Glutamatergic neuron (in vitro differentiated cells): Measurements from ENCODE around the gene ZNF423. TPM values are rescaled to one million over a fixed set of nuclear protein-coding genes. Genes with fewer than 3 reads are reported as not detected.

Experiments
- DNase-seq: peaks from one replicate; pipeline ENCODE4 v3.0.0; 2022
- H3K27ac Mint-ChIP-seq: one replicate; pipeline ENCODE4 v1.8.0; 2020; ENCODE audit warnings: mild to moderate bottlenecking, mixed read lengths, inconsistent platforms; ENCODE audit not compliant: unreplicated experiment
- H3K27me3 Mint-ChIP-seq: one replicate; pipeline ENCODE4 v1.8.0; 2020; ENCODE audit warnings: mild to moderate bottlenecking, moderate library complexity, mixed read lengths, inconsistent platforms; ENCODE audit not compliant: unreplicated experiment
- H3K36me3 Mint-ChIP-seq: one replicate; pipeline ENCODE4 v1.8.0; 2020; ENCODE audit warnings: mild to moderate bottlenecking, mixed read lengths, inconsistent platforms; ENCODE audit not compliant: unreplicated experiment
- H3K4me1 Mint-ChIP-seq: one replicate; pipeline ENCODE4 v1.8.0; 2020; ENCODE audit warnings: mild to moderate bottlenecking, low read depth, mixed read lengths, inconsistent platforms; ENCODE audit not compliant: unreplicated experiment
- H3K4me3 Mint-ChIP-seq: one replicate; pipeline ENCODE4 v1.8.0; 2020; ENCODE audit warnings: mild to moderate bottlenecking, mixed read lengths, inconsistent platforms; ENCODE audit not compliant: unreplicated experiment
- H3K9me3 Mint-ChIP-seq: one replicate; pipeline ENCODE4 v1.8.0; 2020; ENCODE audit warnings: mild to moderate bottlenecking, moderate library complexity, mixed read lengths, inconsistent platforms; ENCODE audit not compliant: unreplicated experiment
- CTCF ChIP-seq: fragments of 200-600 bp; sonication (generic); IDR thresholded peaks from one replicate; pipeline ENCODE4 v1.5.0; 2021; ENCODE audit not compliant: partially characterized antibody, unreplicated experiment
- total RNA-seq: library from RNA; stranded (reverse); fragmentation: NEBNext Ultra II Directional; extraction: Animal tissue kit (Norgen Biotek cat#: 25700); gene quantifications from one replicate; pipeline ENCODE4 v1.2.1, GENCODE V29; 2021; ENCODE audit not compliant: unreplicated experiment

ZNF423 gene
- total RNA-seq, 1 donor from 2014 or later = 149 TPM

- Mint-ChIP-seq H3K4me1 (peaks cover 32% of the 10 kb centered on the region), H3K9me3 (peaks cover 20% of the 10 kb centered on the region), H3K27ac (peak overlapping the region; percentile 67), H3K36me3 (peaks cover 23% of the 10 kb centered on the region), H3K27me3 (peaks cover 7% of the 10 kb centered on the region), H3K4me3 (no peak overlapping the region)
- no peak for TF ChIP-seq CTCF
- DNase-seq = no peak
Measured at GRCh38 chr16:49726155-49726554, 129.8 kb downstream of the ZNF423 start.

GRCh38 chr16:49725651-49726050 is 130.3 kb downstream of the ZNF423 start:
- Mint-ChIP-seq H3K4me3 (peak overlapping the region; percentile 14), H3K27me3 (peaks cover 7% of the 10 kb centered on the region), H3K36me3 (peaks cover 18% of the 10 kb centered on the region), H3K27ac (peak overlapping the region; percentile 67), H3K9me3 (peaks cover 16% of the 10 kb centered on the region), H3K4me1 (peaks cover 29% of the 10 kb centered on the region)
- TF ChIP-seq CTCF = no peak
- DNase-seq = no peak

GRCh38 chr16:49724774-49725173 is 131.1 kb downstream of the ZNF423 start:
- no peak for TF ChIP-seq CTCF
- Mint-ChIP-seq H3K36me3 (peaks cover 9% of the 10 kb centered on the region), H3K27ac (no peak overlapping the region), H3K4me1 (peaks cover 29% of the 10 kb centered on the region), H3K27me3 (peaks cover 7% of the 10 kb centered on the region), H3K4me3 (no peak overlapping the region), H3K9me3 (peaks cover 9% of the 10 kb centered on the region)
- no peak for DNase-seq

GRCh38 chr16:49723310-49723709 is 132.6 kb downstream of the ZNF423 start:
- Mint-ChIP-seq H3K27me3 (peaks cover 7% of the 10 kb centered on the region), H3K9me3 (peaks cover 9% of the 10 kb centered on the region), H3K4me1 (peaks cover 36% of the 10 kb centered on the region), H3K4me3 (peak overlapping the region; percentile 13), H3K36me3 (peaks cover 10% of the 10 kb centered on the region), H3K27ac (no peak overlapping the region)
- no peak for DNase-seq
- no peak for TF ChIP-seq CTCF

GRCh38 chr16:49720225-49720624 is 135.7 kb downstream of the ZNF423 start:
- no peak for TF ChIP-seq CTCF
- Mint-ChIP-seq H3K36me3 (peaks cover 15% of the 10 kb centered on the region), H3K27me3 (peaks cover 11% of the 10 kb centered on the region), H3K9me3 (peaks cover 18% of the 10 kb centered on the region), H3K27ac (no peak overlapping the region), H3K4me1 (peaks cover 40% of the 10 kb centered on the region), H3K4me3 (no peak overlapping the region)
- no peak for DNase-seq
